Measurements from ENCODE around the gene TRIML1.
A peak's percentile ranks its signal among the peaks of the same experiment; 100 is the strongest.

Gene TRIML1

GRCh38 chr4:188113156-188113555 lies 26.1 kb upstream of the TRIML1 start:
- WGBS: 79% methylated on average over 7 of the region's 9 CpGs

GRCh38 chr4:188117631-188118324 lies 21.5 kb upstream of the TRIML1 start:
- Histone ChIP-seq H4K91ac (ENCODE audit: low read length) (no peak overlapping the region), H2BK12ac (ENCODE audit: low read length in 2 of 2) (no peak overlapping the region), H3K23ac (ENCODE audit: low read length in 2 of 2) (no peak overlapping the region), H3K36me3 (ENCODE audit: control insufficient read depth in 1 of 2, insufficient read depth in 2 of 2, low read depth in 1 of 2, low read length in 2 of 2) (no peaks in the 10 kb centered on the region), H2BK15ac (ENCODE audit: low read depth, poor library complexity, severe bottlenecking) (no peak overlapping the region), H2AK5ac (ENCODE audit: low read length, severe bottlenecking) (no peak overlapping the region), H3K14ac (ENCODE audit: low read length in 2 of 2) (no peak overlapping the region), H3K27me3 (ENCODE audit: control insufficient read depth in 1 of 2, insufficient read depth in 1 of 2, low read length in 2 of 2) (no peaks in the 10 kb centered on the region), H3K18ac (ENCODE audit: low read depth in 1 of 2, low read length in 2 of 2) (no peak overlapping the region), H4K8ac (ENCODE audit: low read length) (no peak overlapping the region), H3K4me1 (ENCODE audit: control insufficient read depth, insufficient read depth, low read depth, low read length) (no peaks in the 10 kb centered on the region), H3K79me1 (replicated peaks; ENCODE audit: low read length, poor library complexity, severe bottlenecking) (no peaks in the 10 kb centered on the region), H3K9me3 (ENCODE audit: control insufficient read depth, low read length) (no peaks in the 10 kb centered on the region), H3K4ac (ENCODE audit: low read depth in 1 of 2, low read length in 2 of 2) (no peak overlapping the region), H2AFZ (ENCODE audit: low read depth, low read length) (no peak overlapping the region), H3K9ac (ENCODE audit: low read length) (no peak overlapping the region), H3K4me2 (ENCODE audit: low read length, poor library complexity, severe bottlenecking) (no peak overlapping the region), H3K27ac (ENCODE audit: low read length, poor library complexity, severe bottlenecking) (no peak overlapping the region), H3K4me3 (ENCODE audit: insufficient read depth in 1 of 2, low read depth in 1 of 2, low read length in 2 of 2) (no peak overlapping the region), H2BK120ac (ENCODE audit: low read depth, low read length) (no peak overlapping the region), H2BK5ac (ENCODE audit: low read depth, low read length, poor library complexity, severe bottlenecking) (no peak overlapping the region)
- DNase-seq: no peak
- WGBS: 84% methylated on average over 16 of the region's 16 CpGs

More at GRCh38 chr4:188113156-188113555, 26.1 kb upstream of the TRIML1 start:
- H3K9ac ChIP-seq (ENCODE audit: low read length): no peak overlapping the region
- H3K79me1 ChIP-seq (replicated peaks; ENCODE audit: low read length, poor library complexity, severe bottlenecking): no peaks in the 10 kb centered on the region
- no peaks in the 10 kb centered on the region for H3K9me3 ChIP-seq (ENCODE audit: control insufficient read depth, low read length)
- no peak overlapping the region for H3K27ac ChIP-seq (ENCODE audit: low read length, poor library complexity, severe bottlenecking)
- H2BK12ac ChIP-seq (ENCODE audit: low read length in 2 of 2): no peak overlapping the region
- H3K27me3 ChIP-seq (ENCODE audit: control insufficient read depth in 1 of 2, insufficient read depth in 1 of 2, low read length in 2 of 2): no peaks in the 10 kb centered on the region
- no peak overlapping the region for H3K18ac ChIP-seq (ENCODE audit: low read depth in 1 of 2, low read length in 2 of 2)
- no peak overlapping the region for H3K23ac ChIP-seq (ENCODE audit: low read length in 2 of 2)
- no peak overlapping the region for H2AFZ ChIP-seq (ENCODE audit: low read depth, low read length)
- no peaks in the 10 kb centered on the region for H3K36me3 ChIP-seq (ENCODE audit: control insufficient read depth in 1 of 2, insufficient read depth in 2 of 2, low read depth in 1 of 2, low read length in 2 of 2)
- no peak for DNase-seq
- peak overlapping the region in 1 of 2 experiments; percentile 28 for H3K14ac ChIP-seq (ENCODE audit: low read length in 2 of 2)
- no peak overlapping the region for H2BK15ac ChIP-seq (ENCODE audit: low read depth, poor library complexity, severe bottlenecking)
- no peak overlapping the region for H3K4me3 ChIP-seq (ENCODE audit: insufficient read depth in 1 of 2, low read depth in 1 of 2, low read length in 2 of 2)
- no peak overlapping the region for H4K91ac ChIP-seq (ENCODE audit: low read length)
- H2AK5ac ChIP-seq (ENCODE audit: low read length, severe bottlenecking): no peak overlapping the region
- H3K4me2 ChIP-seq (ENCODE audit: low read length, poor library complexity, severe bottlenecking): no peak overlapping the region
- H4K8ac ChIP-seq (ENCODE audit: low read length): no peak overlapping the region
- no peak overlapping the region for H2BK120ac ChIP-seq (ENCODE audit: low read depth, low read length)
- no peak overlapping the region for H2BK5ac ChIP-seq (ENCODE audit: low read depth, low read length, poor library complexity, severe bottlenecking)
- H3K4ac ChIP-seq (ENCODE audit: low read depth in 1 of 2, low read length in 2 of 2): no peak overlapping the region
- no peaks in the 10 kb centered on the region for H3K4me1 ChIP-seq (ENCODE audit: control insufficient read depth, insufficient read depth, low read depth, low read length)

GRCh38 chr4:188121530-188121929 lies 17.7 kb upstream of the TRIML1 start:
- Histone ChIP-seq H3K79me1 (replicated peaks; ENCODE audit: low read length, poor library complexity, severe bottlenecking) (no peaks in the 10 kb centered on the region), H2AK5ac (ENCODE audit: low read length, severe bottlenecking) (no peak overlapping the region)

GRCh38 chr4:188127214-188127874 lies 11.9 kb upstream of the TRIML1 start:
- Histone ChIP-seq H3K27me3 (ENCODE audit: control insufficient read depth in 1 of 2, insufficient read depth in 1 of 2, low read length in 2 of 2) (no peaks in the 10 kb centered on the region), H4K8ac (ENCODE audit: low read length) (peak overlapping the region; percentile 29), H2BK5ac (ENCODE audit: low read depth, low read length, poor library complexity, severe bottlenecking) (no peak overlapping the region), H3K14ac (ENCODE audit: low read length in 2 of 2) (no peak overlapping the region), H3K36me3 (ENCODE audit: control insufficient read depth in 1 of 2, insufficient read depth in 2 of 2, low read depth in 1 of 2, low read length in 2 of 2) (no peaks in the 10 kb centered on the region), H2BK12ac (ENCODE audit: low read length in 2 of 2) (peak overlapping the region in 1 of 2 experiments; percentile 46), H2AK5ac (ENCODE audit: low read length, severe bottlenecking) (no peak overlapping the region), H3K18ac (ENCODE audit: low read depth in 1 of 2, low read length in 2 of 2) (no peak overlapping the region), H3K4me1 (ENCODE audit: control insufficient read depth, insufficient read depth, low read depth, low read length) (peaks cover 5% of the 10 kb centered on the region), H2BK120ac (ENCODE audit: low read depth, low read length) (no peak overlapping the region), H3K9me3 (ENCODE audit: control insufficient read depth, low read length) (no peaks in the 10 kb centered on the region), H3K4me3 (ENCODE audit: insufficient read depth in 1 of 2, low read depth in 1 of 2, low read length in 2 of 2) (no peak overlapping the region), H3K4me2 (ENCODE audit: low read length, poor library complexity, severe bottlenecking) (peak overlapping the region; percentile 8), H3K27ac (ENCODE audit: low read length, poor library complexity, severe bottlenecking) (peak overlapping the region; percentile 65), H2BK15ac (ENCODE audit: low read depth, poor library complexity, severe bottlenecking) (no peak overlapping the region), H3K4ac (ENCODE audit: low read depth in 1 of 2, low read length in 2 of 2) (no peak overlapping the region), H4K91ac (ENCODE audit: low read length) (no peak overlapping the region), H3K79me1 (replicated peaks; ENCODE audit: low read length, poor library complexity, severe bottlenecking) (no peaks in the 10 kb centered on the region), H2AFZ (ENCODE audit: low read depth, low read length) (no peak overlapping the region), H3K23ac (ENCODE audit: low read length in 2 of 2) (no peak overlapping the region), H3K9ac (ENCODE audit: low read length) (peak overlapping the region; percentile 62)
- WGBS: 61% methylated on average over 4 of the region's 5 CpGs
- peak; percentile 92 for DNase-seq

More at GRCh38 chr4:188121530-188121929, 17.7 kb upstream of the TRIML1 start:
- no peak overlapping the region for H2BK5ac ChIP-seq (ENCODE audit: low read depth, low read length, poor library complexity, severe bottlenecking)
- H3K4me3 ChIP-seq (ENCODE audit: insufficient read depth in 1 of 2, low read depth in 1 of 2, low read length in 2 of 2): no peak overlapping the region
- H4K91ac ChIP-seq (ENCODE audit: low read length): no peak overlapping the region
- H2BK15ac ChIP-seq (ENCODE audit: low read depth, poor library complexity, severe bottlenecking): no peak overlapping the region
- no peak overlapping the region for H3K4ac ChIP-seq (ENCODE audit: low read depth in 1 of 2, low read length in 2 of 2)
- H3K36me3 ChIP-seq (ENCODE audit: control insufficient read depth in 1 of 2, insufficient read depth in 2 of 2, low read depth in 1 of 2, low read length in 2 of 2): no peaks in the 10 kb centered on the region
- H3K23ac ChIP-seq (ENCODE audit: low read length in 2 of 2): no peak overlapping the region
- H3K18ac ChIP-seq (ENCODE audit: low read depth in 1 of 2, low read length in 2 of 2): no peak overlapping the region
- H2BK12ac ChIP-seq (ENCODE audit: low read length in 2 of 2): no peak overlapping the region
- H3K4me2 ChIP-seq (ENCODE audit: low read length, poor library complexity, severe bottlenecking): no peak overlapping the region
- no peaks in the 10 kb centered on the region for H3K9me3 ChIP-seq (ENCODE audit: control insufficient read depth, low read length)
- no peak for DNase-seq
- no peak overlapping the region for H2BK120ac ChIP-seq (ENCODE audit: low read depth, low read length)
- no peaks in the 10 kb centered on the region for H3K27me3 ChIP-seq (ENCODE audit: control insufficient read depth in 1 of 2, insufficient read depth in 1 of 2, low read length in 2 of 2)
- H2AFZ ChIP-seq (ENCODE audit: low read depth, low read length): no peak overlapping the region
- no peak overlapping the region for H3K14ac ChIP-seq (ENCODE audit: low read length in 2 of 2)
- no peak overlapping the region for H3K27ac ChIP-seq (ENCODE audit: low read length, poor library complexity, severe bottlenecking)
- WGBS: 61% methylated on average over 13 of the region's 13 CpGs
- no peak overlapping the region for H3K9ac ChIP-seq (ENCODE audit: low read length)
- no peaks in the 10 kb centered on the region for H3K4me1 ChIP-seq (ENCODE audit: control insufficient read depth, insufficient read depth, low read depth, low read length)
- H4K8ac ChIP-seq (ENCODE audit: low read length): no peak overlapping the region
